GM21717 (cell line): ENCODE data around the gene LY6G5C.

Source experiments
- ATAC-seq: cut with Tn5 transposase; IDR thresholded peaks from one replicate; pipeline ENCODE4 v1.9.1; 2021; ENCODE audit warnings: mild to moderate bottlenecking, moderate library complexity; ENCODE audit not compliant: unreplicated experiment

LY6G5C gene

GRCh38 chr6:31680226-31681134 lies at the start of gene LY6G5C:
Gene LY6G5C (minus strand): TSS chr6:31681067. CDS start chr6:31680373, 694 bp downstream.
- ATAC-seq = no peak

GRCh38 chr6:31729979-31730630 lies 49.2 kb upstream of the LY6G5C start:
- no peak for ATAC-seq

GRCh38 chr6:31729515-31729978 lies 48.7 kb upstream of the LY6G5C start:
- ATAC-seq = no peak

- no peak for ATAC-seq
Measured at GRCh38 chr6:31728767-31729514, 48.1 kb upstream of the LY6G5C start, which contains the start of gene DDAH2. Gene DDAH2 (minus strand): TSS chr6:31729299. CDS start chr6:31729161, 138 bp downstream.

- no peak for ATAC-seq
Measured at GRCh38 chr6:31727717-31728671, 47.1 kb upstream of the LY6G5C start.

- ATAC-seq = no peak
Measured at GRCh38 chr6:31727034-31727716, 46.3 kb upstream of the LY6G5C start.

- ATAC-seq = no peak
Measured at GRCh38 chr6:31725502-31726350, 44.9 kb upstream of the LY6G5C start.

GRCh38 chr6:31723980-31724691 lies 43.3 kb upstream of the LY6G5C start:
- no peak for ATAC-seq

- ATAC-seq = no peak
Measured at GRCh38 chr6:31723245-31723979, 42.5 kb upstream of the LY6G5C start, which contains the start of gene MPIG6B. Gene MPIG6B (plus strand): TSS chr6:31723373. CDS start chr6:31723384, 11 bp downstream.

GRCh38 chr6:31722173-31722572 lies 41.3 kb upstream of the LY6G5C start:
- ATAC-seq = no peak

- ATAC-seq = no peak
Measured at GRCh38 chr6:31721351-31722020, 40.6 kb upstream of the LY6G5C start, which contains the start of gene LY6G6C. Gene LY6G6C (minus strand): TSS chr6:31721746. CDS start chr6:31721679, 67 bp downstream.

- ATAC-seq = no peak
Measured at GRCh38 chr6:31720196-31720770, 39.4 kb upstream of the LY6G5C start.

GRCh38 chr6:31719001-31719400 lies 38.1 kb upstream of the LY6G5C start:
- no peak for ATAC-seq

GRCh38 chr6:31718265-31718664 lies 37.4 kb upstream of the LY6G5C start:
- no peak for ATAC-seq

- no peak for ATAC-seq
Measured at GRCh38 chr6:31717499-31718222, 36.8 kb upstream of the LY6G5C start.
